GM12878 (cell line): Measurements from ENCODE around the gene RBM19. TPM values are rescaled to one million over a fixed set of nuclear protein-coding genes. Genes with fewer than 3 reads are reported as not detected.

Source experiments
- ATAC-seq: fragments of 200-7000 bp; cut with Tn5 transposase; 3 replicates; pipeline ENCODE4 v1.9.1; 2020; ENCODE audit warnings: mild to moderate bottlenecking, moderate library complexity
- BruUV-seq: library from RNA; stranded (reverse); fragments of 400-500 nt; replicated peaks from 2 replicates; lab custom pipeline; 2021; lab: Mats Ljungman, UMichigan
- CTCF ChIA-PET: fragments of 300-600 bp; sonication (Branson Sonifier 250); formaldehyde crosslinking; extraction: SDS; loops from one replicate; lab custom pipeline; 2021; ENCODE audit warnings: inconsistent platforms; lab: Yijun Ruan, JAX
- POLR2A ChIA-PET: fragments of 350-600 bp; formaldehyde crosslinking; extraction: SDS; loops from one replicate; lab custom pipeline; 2021; ENCODE audit warnings: inconsistent platforms; lab: Charles Lee
- RAD21 ChIA-PET: fragments of 300-600 bp; sonication (Branson Sonifier 250); formaldehyde crosslinking; loops from one replicate; lab custom pipeline; 2023; ENCODE audit warnings: antibody characterized with exemption; ENCODE audit not compliant: unreplicated experiment; lab: Charles Lee
- SMC1A ChIA-PET: fragments of 300-600 bp; sonication (Branson Sonifier 250); formaldehyde crosslinking; loops from one replicate; lab custom pipeline; 2023; ENCODE audit not compliant: unreplicated experiment, uncharacterized antibody; lab: Charles Lee
- DNase-seq: peaks from one replicate; pipeline ENCODE4 v3.0.0-alpha.2; 2011; ENCODE audit warnings: low read depth, low spot score
- FAIRE-seq: peaks from 3 replicates; lab custom pipeline; 2011; peaks lifted over from hg19 to GRCh38; lab: Jason Lieb, UNC
- H2AFZ ChIP-seq: 2 replicates; pipeline ENCODE4 v1.6.0; 2011; ENCODE audit warnings: low read depth, low read length, control low read depth; ENCODE audit not compliant: control insufficient read depth
- H3K27ac ChIP-seq: 2 replicates; pipeline ENCODE4 v1.5.1; 2011; ENCODE audit warnings: control low read depth; ENCODE audit not compliant: control insufficient read depth, insufficient read depth
- H3K27me3 ChIP-seq, 2 experiments: replicated peaks in 1 of 2; 2 replicates each; pipeline versions ENCODE4 v1.6.0 to v1.6.1; 2011; ENCODE audit warnings: low read length in 1 of 2; ENCODE audit not compliant: control insufficient read depth in 2 of 2, insufficient read depth in 2 of 2
- H3K36me3 ChIP-seq, 2 experiments: 2 replicates each; pipeline ENCODE4 v1.5.1; 2011; ENCODE audit warnings: low read length in 1 of 2; ENCODE audit not compliant: control insufficient read depth in 2 of 2, insufficient read depth in 2 of 2
- H3K4me1 ChIP-seq: 2 replicates; pipeline ENCODE4 v1.6.1; 2011; ENCODE audit warnings: mild to moderate bottlenecking, low read length, moderate library complexity, mixed read lengths; ENCODE audit not compliant: control insufficient read depth, insufficient read depth
- H3K4me2 ChIP-seq: 2 replicates; pipeline ENCODE4 v1.6.0; 2011; ENCODE audit warnings: control low read depth; ENCODE audit not compliant: control insufficient read depth, insufficient read depth
- H3K4me3 ChIP-seq: fragments of 200-600 bp; sonication (generic); 2 replicates; pipeline ENCODE4 v1.5.1; 2016
- H3K79me2 ChIP-seq: 2 replicates; pipeline ENCODE4 v1.6.0; 2011; ENCODE audit warnings: low read length; ENCODE audit not compliant: control insufficient read depth, insufficient read depth
- H3K9ac ChIP-seq: 2 replicates; pipeline ENCODE4 v1.8.0; 2011; ENCODE audit warnings: low read length, control low read depth, mixed read lengths; ENCODE audit not compliant: control insufficient read depth, insufficient read depth
- H3K9me3 ChIP-seq: replicated peaks from 3 replicates; pipeline ENCODE4 v1.5.1; 2011; ENCODE audit warnings: mild to moderate bottlenecking, low read length; ENCODE audit not compliant: control insufficient read depth, insufficient read depth
- H4K20me1 ChIP-seq: 2 replicates; pipeline ENCODE4 v1.6.0; 2011; ENCODE audit not compliant: control insufficient read depth, insufficient read depth
- BCL11A ChIP-seq: IDR thresholded peaks from 2 replicates; pipeline ENCODE4 v1.6.1; 2011; ENCODE audit warnings: low read depth, low read length
- BHLHE40 ChIP-seq, 2 experiments: fragments of 450-650 bp in 1 of 2; IDR thresholded peaks; 2 replicates each; pipeline ENCODE4 v1.6.1; 2011 to 2017; ENCODE audit warnings: low read depth in 2 of 2, borderline replicate concordance in 1 of 2, improper control_type of control experiment in 1 of 2, low read length in 1 of 2, mild to moderate bottlenecking in 1 of 2
- CBX3 ChIP-seq: fragments of 200-600 bp; sonication (generic); IDR thresholded peaks from 2 replicates; pipeline ENCODE4 v1.6.1; 2016; ENCODE audit warnings: low read depth, borderline replicate concordance
- CHD2 ChIP-seq: IDR thresholded peaks from 2 replicates; pipeline ENCODE4 v1.6.1; 2011; ENCODE audit warnings: low read depth, low read length, improper control_type of control experiment, borderline replicate concordance
- CHD4 ChIP-seq: fragments of 200-600 bp; sonication (generic); IDR thresholded peaks from 2 replicates; pipeline ENCODE4 v1.6.1; 2016; ENCODE audit warnings: mild to moderate bottlenecking
- CUX1 ChIP-seq: IDR thresholded peaks from 2 replicates; pipeline ENCODE4 v1.6.1; 2012; ENCODE audit warnings: improper control_type of control experiment, low read depth, low read length; ENCODE audit not compliant: insufficient replicate concordance
- EZH2 ChIP-seq: IDR thresholded peaks from 2 replicates; pipeline ENCODE4 v1.6.1; 2012; ENCODE audit warnings: low read depth, mild to moderate bottlenecking, control low read depth, inconsistent platforms, low read length, borderline replicate concordance; ENCODE audit not compliant: control insufficient read depth
- HDAC6 ChIP-seq: fragments of 200-600 bp; sonication (generic); IDR thresholded peaks from one replicate; pipeline ENCODE4 v1.8.0; 2017; ENCODE audit warnings: antibody characterized with exemption; ENCODE audit not compliant: unreplicated experiment
- JUND ChIP-seq: IDR thresholded peaks from 2 replicates; pipeline ENCODE4 v1.6.1; 2012; ENCODE audit warnings: low read depth, mild to moderate bottlenecking, low read length, improper control_type of control experiment, moderate library complexity
- MTA2 ChIP-seq: fragments of 450-650 bp; IDR thresholded peaks from 2 replicates; pipeline ENCODE4 v1.6.1; 2016; ENCODE audit warnings: low read depth, mild to moderate bottlenecking, moderate library complexity
- POLR2A ChIP-seq: IDR thresholded peaks from 2 replicates; pipeline ENCODE4 v1.6.1; 2011; ENCODE audit warnings: low read depth, mild to moderate bottlenecking, low read length
- RAD21 ChIP-seq: IDR thresholded peaks from 2 replicates; pipeline ENCODE4 v1.6.1; 2011; ENCODE audit warnings: mild to moderate bottlenecking, low read depth, low read length, moderate library complexity; ENCODE audit not compliant: insufficient read depth
- STAT3 ChIP-seq: IDR thresholded peaks from 2 replicates; pipeline ENCODE4 v1.6.1; 2011; ENCODE audit warnings: low read depth, low read length, improper control_type of control experiment
- SUZ12 ChIP-seq: fragments of 200-600 bp; sonication (generic); IDR thresholded peaks from one replicate; pipeline ENCODE4 v1.6.1; 2018; ENCODE audit warnings: antibody characterized with exemption, mild to moderate bottlenecking; ENCODE audit not compliant: unreplicated experiment
- ZNF384 ChIP-seq: IDR thresholded peaks from 2 replicates; pipeline ENCODE4 v1.6.1; 2012; ENCODE audit warnings: low read depth, mild to moderate bottlenecking, low read length, improper control_type of control experiment, borderline replicate concordance
- WGBS: methylation state at CpG from one replicate; pipeline ENCODE4 v1.1.6; 2016; ENCODE audit warnings: low lambda C conversion rate; ENCODE audit not compliant: insufficient replicate concordance, insufficient coverage; ENCODE audit errors: missing lambda C conversion rate; 5-methylcytosine and 5-hydroxymethylcytosine counted together
- in situ Hi-C: fragments of 300-500 bp; cut with MboI; formaldehyde crosslinking; loops from 9 replicates; pipeline ENCODE4 v1.14.3; 2018; ENCODE audit warnings: mixed read lengths
- intact Hi-C: fragments of 100-400 bp; cut with micrococcal nuclease; formaldehyde crosslinking; loops from one replicate; pipeline ENCODE4 v1.14.2; 2022; ENCODE audit not compliant: unreplicated experiment
- polyA plus RNA-seq, 11 experiments: library from polyadenylated mRNA; depleted of rRNA in 4 of 11; unstranded in 6 of 11; stranded (reverse) in 5 of 11; fragments of >200 nt; fragmentation: Nextera tagmentation in 4 of 11; fragmentation: Illumina TruSeq in 1 of 11; extraction: Ambion mirVana in 4 of 11; extraction: Trizol in 1 of 11; gene quantifications; 1 replicate in 1 of 11; 2 replicates in 10 of 11; pipeline versions ENCODE4 v1.2.1 to v1.2.3, GENCODE V29; 2011 to 2016; ENCODE audit warnings: inconsistent platforms in 2 of 11, missing spikeins in 2 of 11, low read depth in 1 of 11
- total RNA-seq, 4 experiments: library from RNA; depleted of rRNA in 3 of 4; stranded (reverse); fragments of >200 nt in 3 of 4; fragmentation: Illumina TruSeq in 1 of 4; extraction: Trizol in 1 of 4; gene quantifications; 2 replicates each; pipeline versions ENCODE4 v1.2.1 to v1.2.3, GENCODE V29; 2013 to 2021

The RBM19 gene
- total and polyA plus RNA-seq, 10 of the 15 experiments (the other 5 are each of a cell fraction or from before 2014, with no cell fraction given): 4.2 to 42.9 (median 28.4) TPM

- Histone ChIP-seq H3K27me3 (no peaks in the 10 kb centered on the region), H3K4me3 (no peak overlapping the region), H3K36me3 (no peaks in the 10 kb centered on the region), H3K9me3 (no peaks in the 10 kb centered on the region), H3K4me2 (no peak overlapping the region), H3K4me1 (no peaks in the 10 kb centered on the region), H3K27ac (no peak overlapping the region), H2AFZ (no peak overlapping the region), H3K9ac (no peak overlapping the region), H3K79me2 (no peaks in the 10 kb centered on the region), H4K20me1 (no peaks in the 10 kb centered on the region)
- ATAC-seq (no peak), DNase-seq (no peak), FAIRE-seq (no peak)
- no TSS peak for BruUV-seq
- 42% methylated on average over 6 of the region's 6 CpGs for WGBS
- ChIA-PET POLR2A (interaction anchor here (0.6 kb wide), 1 partner anchor 74 kb away, joined by 4 read pairs; no protein-coding TSS in a partner anchor), RAD21 (no interaction called here), CTCF (no interaction called here), SMC1A (no interaction called here)
- TF ChIP-seq ZNF384: no peak
- no peak for TF ChIP-seq CBX3
- TF ChIP-seq CHD2: no peak
- TF ChIP-seq MTA2: no peak
- TF ChIP-seq BCL11A: no peak
- TF ChIP-seq HDAC6: no peak
- TF ChIP-seq EZH2: no peak
- TF ChIP-seq POLR2A: no peak
- no peak for TF ChIP-seq JUND
- no peak for TF ChIP-seq SUZ12
- TF ChIP-seq RAD21: no peak
- TF ChIP-seq STAT3: no peak
- TF ChIP-seq CUX1: no peak
- no peak for TF ChIP-seq BHLHE40 (IDR thresholded peaks at IDR 0.05; ENCODE audit: borderline replicate concordance in 1 of 2, low read depth in 2 of 2, low read length in 1 of 2)
- TF ChIP-seq CHD4: no peak
- intact Hi-C loops: no loop called here
- in situ Hi-C loops: no loop called here
Measured at GRCh38 chr12:113768850-113769249, 197.3 kb downstream of the RBM19 start.
